ENCODE results near the gene COX7A2L.

DNA sequence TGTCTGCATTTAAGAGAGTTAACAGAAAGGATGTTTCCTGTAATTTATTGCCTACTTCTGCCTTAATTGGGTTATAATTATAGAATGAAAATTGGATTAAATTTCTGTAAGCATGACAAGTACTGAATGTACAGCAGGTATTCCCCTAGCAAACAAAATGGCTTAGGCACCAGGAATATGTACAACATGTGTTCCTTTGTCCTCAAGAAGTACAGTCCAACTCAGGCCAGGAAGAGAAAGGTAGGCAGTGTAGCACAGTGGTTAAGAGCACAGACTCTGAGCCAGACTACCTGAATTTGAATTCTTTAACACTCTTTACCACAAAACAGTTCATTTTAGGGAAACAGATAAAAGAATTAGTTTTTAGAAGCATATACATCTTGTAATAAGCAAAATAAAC lies 43.1 kb downstream of the COX7A2L start:
- TF ChIP-seq LEF1 (IDR thresholded peaks at IDR 0.05; ENCODE audit: borderline replicate concordance): no peak
- TF ChIP-seq BHLHE40 (IDR thresholded peaks at IDR 0.05; ENCODE audit: borderline replicate concordance): no peak
- no peak for TF ChIP-seq FOXM1 (IDR thresholded peaks at IDR 0.05; ENCODE audit: borderline replicate concordance)
- no peak for TF ChIP-seq TARDBP (IDR thresholded peaks at IDR 0.05)
- no peak for TF ChIP-seq ARNT (IDR thresholded peaks at IDR 0.05)
- no peak for TF ChIP-seq SP1 (IDR thresholded peaks at IDR 0.05)
- TF ChIP-seq, protein P1, sequence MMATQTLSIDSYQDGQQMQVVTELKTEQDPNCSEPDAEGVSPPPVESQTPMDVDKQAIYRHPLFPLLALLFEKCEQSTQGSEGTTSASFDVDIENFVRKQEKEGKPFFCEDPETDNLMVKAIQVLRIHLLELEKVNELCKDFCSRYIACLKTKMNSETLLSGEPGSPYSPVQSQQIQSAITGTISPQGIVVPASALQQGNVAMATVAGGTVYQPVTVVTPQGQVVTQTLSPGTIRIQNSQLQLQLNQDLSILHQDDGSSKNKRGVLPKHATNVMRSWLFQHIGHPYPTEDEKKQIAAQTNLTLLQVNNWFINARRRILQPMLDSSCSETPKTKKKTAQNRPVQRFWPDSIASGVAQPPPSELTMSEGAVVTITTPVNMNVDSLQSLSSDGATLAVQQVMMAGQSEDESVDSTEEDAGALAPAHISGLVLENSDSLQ (IDR thresholded peaks at IDR 0.05): no peak
- no peak for TF ChIP-seq NFRKB (IDR thresholded peaks at IDR 0.05)
- TF ChIP-seq SUZ12 (IDR thresholded peaks at IDR 0.05): no peak
- no peak for TF ChIP-seq CTBP1 (IDR thresholded peaks at IDR 0.05; ENCODE audit: borderline replicate concordance)
